H1 (cell line): ENCODE data around the gene RNF111. TPM values are rescaled to one million over a fixed set of nuclear protein-coding genes. Genes with fewer than 3 reads are reported as not detected.
A peak's percentile ranks its signal among the peaks of the same experiment; 100 is the strongest.

ENCODE experiments used
- CTCF ChIA-PET: fragments of 300-600 bp; sonication (Branson Sonifier 250); formaldehyde crosslinking; loops from one replicate; lab custom pipeline; 2021; ENCODE audit not compliant: partially characterized antibody; lab: Charles Lee
- POLR2A ChIA-PET: fragments of 300-600 bp; sonication (Branson Sonifier 250); formaldehyde crosslinking; loops from one replicate; lab custom pipeline; 2021; ENCODE audit warnings: inconsistent platforms; ENCODE audit not compliant: partially characterized antibody; lab: Charles Lee
- DNase-seq, 2 experiments: peaks; one replicate each; pipeline versions ENCODE4 v3.0.0 to v3.0.0-alpha.2; 2010 to 2022; ENCODE audit warnings: low spot score in 2 of 2, low read depth in 1 of 2, mixed read lengths in 1 of 2
- FAIRE-seq: peaks from 2 replicates; lab custom pipeline; 2011; peaks lifted over from hg19 to GRCh38; lab: Jason Lieb, UNC
- H2AFZ ChIP-seq: 2 replicates; pipeline ENCODE4 v1.8.1; 2012; ENCODE audit warnings: low read length, inconsistent platforms
- H2AK5ac ChIP-seq: 2 replicates; pipeline ENCODE4 v1.6.1; 2013; ENCODE audit warnings: low read depth, low read length
- H2BK120ac ChIP-seq: replicated peaks from 2 replicates; pipeline ENCODE3; 2013; ENCODE audit warnings: low read depth, low read length, inconsistent platforms
- H2BK12ac ChIP-seq: 2 replicates; pipeline ENCODE4 v1.6.1; 2013; ENCODE audit warnings: low read depth, low read length
- H2BK15ac ChIP-seq: 2 replicates; pipeline ENCODE4 v1.6.1; 2013; ENCODE audit warnings: low read length
- H2BK20ac ChIP-seq: 2 replicates; pipeline ENCODE4 v1.6.1; 2013; ENCODE audit warnings: low read length
- H2BK5ac ChIP-seq: 2 replicates; pipeline ENCODE4 v1.6.1; 2013; ENCODE audit warnings: low read depth, low read length
- H3K14ac ChIP-seq: 2 replicates; pipeline ENCODE4 v1.6.1; 2013; ENCODE audit warnings: inconsistent platforms; ENCODE audit not compliant: insufficient read length
- H3K18ac ChIP-seq: 2 replicates; pipeline ENCODE4 v1.6.1; 2013; ENCODE audit warnings: low read length; ENCODE audit errors: extremely low read depth
- H3K23ac ChIP-seq: 2 replicates; pipeline ENCODE4 v1.6.1; 2013; ENCODE audit warnings: inconsistent platforms; ENCODE audit not compliant: insufficient read length
- H3K23me2 ChIP-seq: 2 replicates; pipeline ENCODE4 v1.6.1; 2013; ENCODE audit warnings: low read depth, low read length
- H3K27ac ChIP-seq: 2 replicates; pipeline ENCODE4 v1.6.1; 2011; ENCODE audit warnings: low read depth, low read length, inconsistent platforms
- H3K27me3 ChIP-seq, 4 experiments: replicated peaks in 1 of 4; 1 replicate in 1 of 4; 2 replicates in 3 of 4; pipeline versions ENCODE4 v1.6.1 to v1.8.1; 2011 to 2013; ENCODE audit warnings: low read length in 3 of 4, mild to moderate bottlenecking in 3 of 4, inconsistent platforms in 2 of 4, mixed read lengths in 2 of 4, moderate library complexity in 1 of 4; ENCODE audit not compliant: control insufficient read depth in 3 of 4, insufficient read depth in 3 of 4; ENCODE audit errors: extremely low read depth in 1 of 4
- H3K36me3 ChIP-seq, 4 experiments: 2 replicates each; pipeline versions ENCODE4 v1.6.1 to v1.8.1; 2011 to 2013; ENCODE audit warnings: mild to moderate bottlenecking in 4 of 4, low read length in 3 of 4, moderate library complexity in 2 of 4, control low read depth in 1 of 4, inconsistent platforms in 1 of 4; ENCODE audit not compliant: insufficient read depth in 4 of 4, control insufficient read depth in 2 of 4
- H3K4ac ChIP-seq: replicated peaks from 2 replicates; pipeline ENCODE3; 2013; ENCODE audit warnings: low read length, low read depth, mixed read lengths, inconsistent platforms; ENCODE audit not compliant: insufficient read length
- H3K4me1 ChIP-seq, 4 experiments: replicated peaks in 1 of 4; 1 replicate in 1 of 4; 2 replicates in 3 of 4; pipeline versions ENCODE4 v1.6.1 to v1.8.1; 2011 to 2013; ENCODE audit warnings: low read length in 3 of 4, inconsistent platforms in 2 of 4, mixed read lengths in 1 of 4; ENCODE audit not compliant: insufficient read depth in 4 of 4, control insufficient read depth in 3 of 4
- H3K4me2 ChIP-seq, 2 experiments: 2 replicates each; pipeline versions ENCODE4 v1.6.1 to v1.8.1; 2011 to 2013; ENCODE audit warnings: low read depth in 2 of 2, low read length in 2 of 2, control low read depth in 1 of 2, inconsistent platforms in 1 of 2, mild to moderate bottlenecking in 1 of 2; ENCODE audit not compliant: insufficient read depth in 1 of 2
- H3K4me3 ChIP-seq, 4 experiments: fragments of 200-600, 300-600 bp in 1 of 4; sonication (generic), shearing (Covaris generic), sonication (Bioruptor Twin) in 1 of 4; 2 replicates each; pipeline versions ENCODE4 v1.5.1 to v1.8.1; 2011 to 2016; ENCODE audit warnings: low read length in 4 of 4, low read depth in 3 of 4, control low read depth in 2 of 4, inconsistent platforms in 2 of 4, mild to moderate bottlenecking in 2 of 4, mixed read lengths in 1 of 4, moderate library complexity in 1 of 4; ENCODE audit not compliant: insufficient read depth in 2 of 4; ENCODE audit errors: extremely low read depth in 1 of 4
- H3K56ac ChIP-seq: replicated peaks from 2 replicates; pipeline ENCODE3; 2013; ENCODE audit warnings: low read depth, mild to moderate bottlenecking, mixed read lengths, low read length, inconsistent platforms; ENCODE audit not compliant: insufficient read length
- H3K79me1 ChIP-seq: 2 replicates; pipeline ENCODE4 v1.6.1; 2013; ENCODE audit warnings: low read depth, low read length, control low read depth
- H3K79me2 ChIP-seq, 2 experiments: 2 replicates each; pipeline versions ENCODE4 v1.6.1 to v1.8.1; 2012 to 2013; ENCODE audit warnings: low read length in 2 of 2, mild to moderate bottlenecking in 2 of 2, inconsistent platforms in 1 of 2; ENCODE audit not compliant: insufficient read depth in 2 of 2, control insufficient read depth in 1 of 2
- H3K9ac ChIP-seq, 4 experiments: replicated peaks in 1 of 4; 1 replicate in 1 of 4; 2 replicates in 3 of 4; pipeline versions ENCODE4 v1.6.1 to v1.8.1; 2011 to 2013; ENCODE audit warnings: low read depth in 3 of 4, low read length in 3 of 4, control low read depth in 2 of 4, mild to moderate bottlenecking in 2 of 4, moderate library complexity in 2 of 4, inconsistent platforms in 1 of 4; ENCODE audit errors: extremely low read depth in 1 of 4
- H3K9me3 ChIP-seq, 2 experiments: 2 replicates each; pipeline versions ENCODE4 v1.6.1 to v1.8.1; 2012 to 2013; ENCODE audit warnings: mild to moderate bottlenecking in 2 of 2, moderate library complexity in 2 of 2, control low read depth in 1 of 2, inconsistent platforms in 1 of 2, low read depth in 1 of 2, low read length in 1 of 2, mixed read lengths in 1 of 2; ENCODE audit not compliant: insufficient read depth in 2 of 2
- H4K20me1 ChIP-seq, 2 experiments: replicated peaks in 1 of 2; 2 replicates each; pipeline versions ENCODE3 to v1.8.1; 2011 to 2013; ENCODE audit warnings: inconsistent platforms in 2 of 2, low read length in 2 of 2, mild to moderate bottlenecking in 1 of 2; ENCODE audit not compliant: insufficient read depth in 2 of 2, control insufficient read depth in 1 of 2
- H4K5ac ChIP-seq: 2 replicates; pipeline ENCODE4 v1.6.1; 2013; ENCODE audit warnings: low read length, low read depth, mixed read lengths, inconsistent platforms; ENCODE audit not compliant: insufficient read length
- H4K8ac ChIP-seq: 2 replicates; pipeline ENCODE4 v1.8.0; 2013; ENCODE audit warnings: mild to moderate bottlenecking, moderate library complexity, low read length, inconsistent platforms; ENCODE audit not compliant: insufficient read depth; ENCODE audit errors: extremely low read depth
- H4K91ac ChIP-seq: replicated peaks from 2 replicates; pipeline ENCODE3; 2013; ENCODE audit warnings: low read length, mixed read lengths, inconsistent platforms; ENCODE audit not compliant: insufficient read length
- BCL11A ChIP-seq, 2 experiments: IDR thresholded peaks; one replicate each; pipeline ENCODE4 v1.6.1; 2011; ENCODE audit warnings: low read depth in 2 of 2, low read length in 2 of 2, mild to moderate bottlenecking in 2 of 2
- BRCA1 ChIP-seq: IDR thresholded peaks from 2 replicates; pipeline ENCODE4 v1.6.1; 2012; ENCODE audit warnings: low read depth, low read length, improper control_type of control experiment
- CHD1 ChIP-seq: IDR thresholded peaks from 2 replicates; pipeline ENCODE4 v1.6.1; 2012; ENCODE audit warnings: low read depth, low read length, improper control_type of control experiment
- EGR1 ChIP-seq: IDR thresholded peaks from 2 replicates; pipeline ENCODE4 v1.6.1; 2011; ENCODE audit warnings: low read depth, low read length, borderline replicate concordance
- KDM1A ChIP-seq: fragments of 200-600, 300-600 bp; sonication (generic); IDR thresholded peaks from 2 replicates; pipeline ENCODE4 v1.7.1; 2016; ENCODE audit warnings: mild to moderate bottlenecking, low read length, borderline replicate concordance
- KDM5A ChIP-seq: fragments of 200-600 bp; IDR thresholded peaks from 2 replicates; pipeline ENCODE4 v1.7.1; 2012; ENCODE audit warnings: mild to moderate bottlenecking, low read length, inconsistent platforms, mixed read lengths
- MAFK ChIP-seq: IDR thresholded peaks from 2 replicates; pipeline ENCODE4 v1.6.1; 2012; ENCODE audit warnings: low read depth, mild to moderate bottlenecking, improper control_type of control experiment, low read length
- NANOG ChIP-seq: IDR thresholded peaks from 2 replicates; pipeline ENCODE4 v1.6.1; 2011; ENCODE audit warnings: low read length, low read depth, mild to moderate bottlenecking, inconsistent platforms; ENCODE audit not compliant: insufficient read depth, poor library complexity, severe bottlenecking
- NRF1 ChIP-seq: IDR thresholded peaks from 2 replicates; pipeline ENCODE4 v1.6.1; 2011; ENCODE audit warnings: mild to moderate bottlenecking, low read depth, low read length, improper control_type of control experiment
- POLR2AphosphoS5 ChIP-seq: IDR thresholded peaks from 2 replicates; pipeline ENCODE4 v1.6.1; 2011; ENCODE audit warnings: low read depth, low read length
- RAD21 ChIP-seq, 2 experiments: IDR thresholded peaks in 1 of 2; conservative IDR thresholded peaks in 1 of 2; 2 replicates each; pipeline ENCODE4 v1.6.1; 2011; ENCODE audit warnings: low read depth in 2 of 2, low read length in 2 of 2, improper control_type of control experiment in 1 of 2, inconsistent platforms in 1 of 2, mild to moderate bottlenecking in 1 of 2, moderate library complexity in 1 of 2
- SP1 ChIP-seq: IDR thresholded peaks from 2 replicates; pipeline ENCODE4 v1.6.1; 2011; ENCODE audit warnings: low read depth, low read length
- SP4 ChIP-seq: IDR thresholded peaks from 2 replicates; pipeline ENCODE4 v1.6.1; 2012; ENCODE audit warnings: low read length, inconsistent platforms
- YY1 ChIP-seq: IDR thresholded peaks from 2 replicates; pipeline ENCODE4 v1.6.1; 2011; ENCODE audit warnings: low read depth, mild to moderate bottlenecking, low read length
- ZNF274 ChIP-seq: IDR thresholded peaks from 2 replicates; pipeline ENCODE4 v1.7.0; 2012; ENCODE audit warnings: low read length, borderline replicate concordance; ENCODE audit errors: extremely low read depth
- WGBS, 2 experiments: shearing (Covaris generic) in 1 of 2; methylation state at CpG; one replicate each; pipeline versions ENCODE4 v1.1.6 to v1.1.7; 2013 to 2015; ENCODE audit warnings: low lambda C conversion rate in 2 of 2, mixed read lengths in 2 of 2, inconsistent platforms in 1 of 2, low coverage in 1 of 2, missing lambda C conversion rate in 1 of 2; ENCODE audit not compliant: insufficient replicate concordance in 2 of 2, insufficient coverage in 1 of 2, insufficient read length in 1 of 2; ENCODE audit errors: extremely low coverage in 1 of 2, missing lambda C conversion rate in 1 of 2; 5-methylcytosine and 5-hydroxymethylcytosine counted together
- polyA plus RNA-seq, 7 experiments: library from polyadenylated mRNA; depleted of rRNA in 3 of 7; stranded (reverse) in 5 of 7; unstranded in 2 of 7; fragments of >200 nt in 5 of 7; fragments of 200-250 nt in 2 of 7; gene quantifications; 1 replicate in 5 of 7; 2 replicates in 1 of 7; 4 replicates in 1 of 7; pipeline versions ENCODE4 v1.2.1 to v1.2.3, GENCODE V29; 2011 to 2013; ENCODE audit warnings: missing spikeins in 2 of 7, mixed read lengths in 2 of 7
- total RNA-seq: library from RNA; stranded (reverse); fragmentation: NEBNext Ultra II Directional; extraction: Animal tissue kit (Norgen Biotek cat#: 25700); gene quantifications from 2 replicates; pipeline ENCODE4 v1.2.1, GENCODE V29; 2021

RNF111 gene
- total and polyA plus RNA-seq, 2 of the 8 experiments (the other 6 are each of a cell fraction or from before 2014, with no cell fraction given): 18.5 to 26.6 TPM

GRCh38 chr15:59138243-59138642 is 150.8 kb downstream of the RNF111 start:
- DNase-seq: peak; percentile 66 to 83
- POLR2A ChIA-PET: interaction anchor here (0.6 to 1.2 kb wide), 3 partner anchors 12 to 254 kb away, joined by 3 to 6 read pairs (median 3); no protein-coding TSS in a partner anchor
- H4K5ac ChIP-seq: no peak overlapping the region
- TF ChIP-seq SP4 (no peak), POLR2AphosphoS5 (no peak), BCL11A (IDR thresholded peaks at IDR 0.05; ENCODE audit: low read depth in 2 of 2, low read length in 2 of 2) (no peak), CHD1 (no peak), ZNF274 (no peak), EGR1 (no peak), BRCA1 (no peak), MAFK (no peak), NANOG (no peak), KDM1A (no peak), NRF1 (no peak), SP1 (no peak), RAD21 (IDR thresholded peaks at IDR 0.05 in 1 of 2, conservative IDR thresholded peaks at IDR 0.05 in 1 of 2; ENCODE audit: low read depth in 2 of 2, low read length in 2 of 2) (peak; percentile 52 to 65), YY1 (peak; percentile 77; the same call in 1 of the 2 replicates), KDM5A (no peak)

More at GRCh38 chr15:59138243-59138642, 150.8 kb downstream of the RNF111 start:
- no peaks in the 10 kb centered on the region for H3K4me1 ChIP-seq
- no peak overlapping the region for H4K91ac ChIP-seq
- H3K56ac ChIP-seq: no peak overlapping the region
- no peak overlapping the region for H2BK120ac ChIP-seq
- H3K79me1 ChIP-seq: 0 out of 2 replicates have a peak, but pooled peaks cover 3% of the 10 kb centered on the region
- no peaks in the 10 kb centered on the region; the same call in 1 of the 2 replicates for H3K23me2 ChIP-seq
- H2BK15ac ChIP-seq: no peak overlapping the region
- no peak overlapping the region for H3K18ac ChIP-seq
- H3K4me3 ChIP-seq: no peak overlapping the region
- no peak overlapping the region for H2AFZ ChIP-seq
- H3K9ac ChIP-seq: no peak overlapping the region
- H3K23ac ChIP-seq: no peak overlapping the region
- no peak overlapping the region for H4K8ac ChIP-seq
- H4K20me1 ChIP-seq: no peaks in the 10 kb centered on the region
- H3K14ac ChIP-seq: no peak overlapping the region
- WGBS, 2 experiments: 86% methylated on average over 7 of the region's 7 CpGs; no CpG with 5 or more reads in 1 of the 2 experiments
- no peak overlapping the region for H3K4me2 ChIP-seq
- CTCF ChIA-PET: interaction anchor here (0.7 to 2.2 kb wide), 17 partner anchors 9 to 922 kb away, joined by 3 to 10 read pairs (median 4); no protein-coding TSS in a partner anchor
- no peak overlapping the region for H2BK20ac ChIP-seq
- no peak overlapping the region for H2AK5ac ChIP-seq
- peaks cover 9 to 49% (median 27%) of the 10 kb centered on the region in 4 experiments for H3K36me3 ChIP-seq
- H3K4ac ChIP-seq: no peak overlapping the region
- no peak overlapping the region for H2BK5ac ChIP-seq
- H3K9me3 ChIP-seq: no peaks in the 10 kb centered on the region
- no peaks in the 10 kb centered on the region for H3K79me2 ChIP-seq
- peak; percentile 32 for FAIRE-seq
- H3K27me3 ChIP-seq: no peaks in the 10 kb centered on the region
- H3K27ac ChIP-seq: no peak overlapping the region
- H2BK12ac ChIP-seq: no peak overlapping the region
